ENCODE data around the gene XIRP2. TPM values are rescaled to one million over a fixed set of nuclear protein-coding genes. Genes with fewer than 3 reads are reported as not detected.

The XIRP2 gene
- 0.10 and 0.12 TPM in 2 replicates for total RNA-seq (2014; rRNA removed; shearing (Covaris generic))

- DNase-seq (ENCODE audit: low read depth), result no peak
These were observed at the start of gene XIRP2 for GRCh38 chr2:166888180-166888579. TSS of gene XIRP2 (plus strand) at chr2:166888480. CDS start at chr2:166903483, 15,003 bp downstream.

GRCh38 chr2:166841152-166841551 lies 47.1 kb upstream of the XIRP2 start:
- DNase-seq (ENCODE audit: low read depth), result no peak

GRCh38 chr2:166841679-166842078 lies 46.6 kb upstream of the XIRP2 start:
- no peak for DNase-seq (ENCODE audit: low read depth)

GRCh38 chr2:166844111-166844510 lies 44.2 kb upstream of the XIRP2 start:
- no peak for DNase-seq (ENCODE audit: low read depth)

- DNase-seq (ENCODE audit: low read depth), result no peak
These were observed 25.7 kb upstream of the XIRP2 start for GRCh38 chr2:166862468-166863132.

- DNase-seq (ENCODE audit: low read depth), result no peak
These were observed 20.3 kb upstream of the XIRP2 start for GRCh38 chr2:166867874-166868514.

GRCh38 chr2:166870346-166870745 lies 17.9 kb upstream of the XIRP2 start:
- DNase-seq (ENCODE audit: low read depth), result no peak

- no peak for DNase-seq (ENCODE audit: low read depth)
These were observed 7.1 kb upstream of the XIRP2 start for GRCh38 chr2:166881177-166881576.

GRCh38 chr2:166882851-166883250 lies 5.4 kb upstream of the XIRP2 start:
- DNase-seq (ENCODE audit: low read depth), result no peak

GRCh38 chr2:166891727-166892126 lies 3.4 kb downstream of the XIRP2 start:
- no peak for DNase-seq (ENCODE audit: low read depth)

GRCh38 chr2:166892397-166892796 lies 4.1 kb downstream of the XIRP2 start:
- no peak for DNase-seq (ENCODE audit: low read depth)

- no peak for DNase-seq (ENCODE audit: low read depth)
These were observed 7.0 kb downstream of the XIRP2 start for GRCh38 chr2:166895243-166895642.

- no peak for DNase-seq (ENCODE audit: low read depth)
These were observed 9.4 kb downstream of the XIRP2 start for GRCh38 chr2:166897666-166898065.

GRCh38 chr2:166899676-166900075 lies 11.4 kb downstream of the XIRP2 start:
- DNase-seq (ENCODE audit: low read depth), result no peak

- DNase-seq (ENCODE audit: low read depth), result no peak
These were observed 12.4 kb downstream of the XIRP2 start for GRCh38 chr2:166900700-166901099.

GRCh38 chr2:166901336-166901735 lies 13.1 kb downstream of the XIRP2 start:
- DNase-seq (ENCODE audit: low read depth), result no peak

- no peak for DNase-seq (ENCODE audit: low read depth)
These were observed 28.7 kb downstream of the XIRP2 start for GRCh38 chr2:166916987-166917386.

GRCh38 chr2:166917415-166917814 lies 29.1 kb downstream of the XIRP2 start:
- no peak for DNase-seq (ENCODE audit: low read depth)

- no peak for DNase-seq (ENCODE audit: low read depth)
These were observed 33.1 kb downstream of the XIRP2 start for GRCh38 chr2:166921261-166921896.

GRCh38 chr2:166924967-166925366 lies 36.7 kb downstream of the XIRP2 start:
- no peak for DNase-seq (ENCODE audit: low read depth)

GRCh38 chr2:166926657-166927056 lies 38.4 kb downstream of the XIRP2 start:
- no peak for DNase-seq (ENCODE audit: low read depth)

- peak; percentile 10 for DNase-seq (ENCODE audit: low read depth)
These were observed 43.8 kb downstream of the XIRP2 start for GRCh38 chr2:166932032-166932431.

- DNase-seq (ENCODE audit: low read depth), result no peak
These were observed 46.5 kb downstream of the XIRP2 start for GRCh38 chr2:166934817-166935216.
